CD4-positive, alpha-beta T cell treated with Interleukin-15 for 4 hours (primary cell): ENCODE results near the gene GSTM1.

ENCODE experiments used
- DNase-seq: peaks from one replicate; pipeline ENCODE4 v3.0.0-alpha.2; 2020; ENCODE audit warnings: low spot score

The GSTM1 gene

GRCh38 chr1:109726728-109727373 is 39.2 kb downstream of the GSTM1 start:
- no peak for DNase-seq

GRCh38 chr1:109728870-109729269 is 41.3 kb downstream of the GSTM1 start:
- DNase-seq: no peak

- no peak for DNase-seq
These were observed 43.0 kb downstream of the GSTM1 start for GRCh38 chr1:109730666-109731065.

GRCh38 chr1:109732390-109732881 is 44.8 kb downstream of the GSTM1 start:
- no peak for DNase-seq

- no peak for DNase-seq
These were observed 45.7 kb downstream of the GSTM1 start for GRCh38 chr1:109733236-109733870.

GRCh38 chr1:109739738-109740614 is 52.4 kb downstream of the GSTM1 start:
- DNase-seq: peak; percentile 84

GRCh38 chr1:109740615-109741373 is 53.2 kb downstream of the GSTM1 start, which contains the start of gene GSTM3:
Gene GSTM3, minus strand, starts transcription at chr1:109741038. Its CDS starts 751 bp downstream, at chr1:109740287.
- DNase-seq: no peak
